K562 (cell line): ENCODE data around the gene PIN4.

ENCODE experiments used
- E2F3 ChIP-seq: fragments of 250-450 bp; sonication (Bioruptor Pico); IDR thresholded peaks from 2 replicates; pipeline ENCODE4 v1.4.0; 2020; ENCODE audit warnings: mild to moderate bottlenecking
- POLR2A ChIP-seq: fragments of 450-650 bp; conservative IDR thresholded peaks from 2 replicates; pipeline ENCODE4 v1.6.1; 2016
- SRF ChIP-seq, 2 experiments: fragments of 250-450, 450-650 bp in 1 of 2; sonication (Bioruptor Pico) in 1 of 2; sonication (generic) in 1 of 2; formaldehyde crosslinking; IDR thresholded peaks; 2 replicates each; pipeline versions ENCODE4 v1.5.0 to v1.5.1; 2020 to 2022; ENCODE audit warnings: mild to moderate bottlenecking in 1 of 2, missing genetic modification reagents in 1 of 2
- ZNF695 ChIP-seq: fragments of 450-650 bp; formaldehyde crosslinking; IDR thresholded peaks from 2 replicates; pipeline ENCODE4 v1.4.0; 2020; ENCODE audit warnings: mild to moderate bottlenecking, moderate library complexity
- TF ChIP-seq, protein P1 (sequence below): sonication (generic); formaldehyde crosslinking; IDR thresholded peaks from 2 replicates; pipeline ENCODE4 v1.5.0; 2020; ENCODE audit warnings: missing genetic modification reagents
- TF ChIP-seq, protein P2 (sequence below): fragments of 450-650 bp; IDR thresholded peaks from 2 replicates; pipeline ENCODE4 v1.6.1; 2016; ENCODE audit warnings: missing biosample characterization, missing genetic modification characterization

DNA sequence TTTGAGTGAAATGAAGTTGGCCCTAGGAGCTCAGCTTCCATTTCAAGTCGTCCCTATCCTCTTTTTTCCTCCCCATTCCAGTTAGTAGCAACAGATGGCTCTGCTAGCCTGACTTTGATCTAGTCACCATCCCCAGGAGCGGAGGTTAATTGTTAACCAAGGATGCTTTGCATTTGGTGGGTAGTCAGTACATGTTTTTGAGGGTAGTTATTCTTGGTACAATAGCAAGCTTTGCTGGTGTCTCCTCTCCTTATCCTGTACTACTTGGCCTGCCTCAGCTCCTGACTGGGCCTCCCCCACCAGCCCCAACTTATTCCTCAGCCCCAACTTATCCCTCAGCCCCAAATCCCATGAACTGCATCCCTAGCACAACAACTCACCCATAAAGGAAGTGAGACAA lies 35.0 kb upstream of the PIN4 start:
- TF ChIP-seq E2F3 (CRISPR knock-in tag) (no peak), POLR2A (no peak), SRF (CRISPR knock-in tag; IDR thresholded peaks at IDR 0.05) (no peak), ZNF695 (CRISPR knock-in tag) (no peak)
- TF ChIP-seq, protein P1, sequence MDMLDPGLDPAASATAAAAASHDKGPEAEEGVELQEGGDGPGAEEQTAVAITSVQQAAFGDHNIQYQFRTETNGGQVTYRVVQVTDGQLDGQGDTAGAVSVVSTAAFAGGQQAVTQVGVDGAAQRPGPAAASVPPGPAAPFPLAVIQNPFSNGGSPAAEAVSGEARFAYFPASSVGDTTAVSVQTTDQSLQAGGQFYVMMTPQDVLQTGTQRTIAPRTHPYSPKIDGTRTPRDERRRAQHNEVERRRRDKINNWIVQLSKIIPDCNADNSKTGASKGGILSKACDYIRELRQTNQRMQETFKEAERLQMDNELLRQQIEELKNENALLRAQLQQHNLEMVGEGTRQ (CRISPR knock-in tag) = no peak
- TF ChIP-seq, protein P2, sequence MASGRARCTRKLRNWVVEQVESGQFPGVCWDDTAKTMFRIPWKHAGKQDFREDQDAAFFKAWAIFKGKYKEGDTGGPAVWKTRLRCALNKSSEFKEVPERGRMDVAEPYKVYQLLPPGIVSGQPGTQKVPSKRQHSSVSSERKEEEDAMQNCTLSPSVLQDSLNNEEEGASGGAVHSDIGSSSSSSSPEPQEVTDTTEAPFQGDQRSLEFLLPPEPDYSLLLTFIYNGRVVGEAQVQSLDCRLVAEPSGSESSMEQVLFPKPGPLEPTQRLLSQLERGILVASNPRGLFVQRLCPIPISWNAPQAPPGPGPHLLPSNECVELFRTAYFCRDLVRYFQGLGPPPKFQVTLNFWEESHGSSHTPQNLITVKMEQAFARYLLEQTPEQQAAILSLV (tag) = no peak
